ENCODE measurements around the gene L3MBTL3.

L3MBTL3 gene

DNA sequence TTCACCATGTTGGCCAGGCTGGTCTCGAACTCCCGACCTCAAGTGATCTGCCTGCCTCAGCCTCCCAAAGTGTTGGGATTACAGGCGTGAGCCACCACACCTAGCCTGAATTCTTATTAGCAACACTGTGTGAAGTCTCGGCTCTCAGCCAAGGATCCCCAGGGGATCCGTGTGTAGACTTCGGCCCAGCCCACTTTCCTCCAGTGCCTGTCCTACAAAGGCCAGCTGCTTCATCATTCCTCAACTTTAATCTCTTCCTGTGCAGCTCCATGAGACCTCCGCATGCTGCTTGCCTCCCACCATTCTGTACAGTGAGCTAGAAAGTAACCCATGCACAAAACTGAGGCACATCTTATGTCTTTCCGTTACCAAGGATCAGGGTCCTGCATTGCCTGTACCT lies 132.5 kb downstream of the L3MBTL3 start:
- H3K14ac ChIP-seq (ENCODE audit: low read length), result no peak overlapping the region
- no peak overlapping the region for H3K4me2 ChIP-seq (ENCODE audit: insufficient read depth, low read length, poor library complexity, severe bottlenecking)
- H2BK5ac ChIP-seq (ENCODE audit: low read length), result no peak overlapping the region
- H3K4me3 ChIP-seq (ENCODE audit: low read length in 2 of 2), result no peak overlapping the region
- no peak overlapping the region for H2BK15ac ChIP-seq (ENCODE audit: low read length)
- no peak overlapping the region for H2BK12ac ChIP-seq (ENCODE audit: low read length)
- no peaks in the 10 kb centered on the region for H3K27me3 ChIP-seq (ENCODE audit: control insufficient read depth in 3 of 3, insufficient read depth in 3 of 3, low read depth in 1 of 3, low read length in 3 of 3)
- no peaks in the 10 kb centered on the region for H3K36me3 ChIP-seq (replicated peaks in 1 of 2; ENCODE audit: control insufficient read depth in 2 of 2, insufficient read depth in 2 of 2, low read length in 2 of 2)
- no peak overlapping the region for H3K4ac ChIP-seq (ENCODE audit: low read length)
- H4K91ac ChIP-seq (ENCODE audit: low read depth, low read length, poor library complexity), result no peak overlapping the region
- no peak overlapping the region for H2AFZ ChIP-seq (ENCODE audit: low read length)
- no CpG with 5 or more reads among the region's 8 CpGs for WGBS, 2 donors (ENCODE audit: extremely low coverage in 2 of 2, insufficient read length in 2 of 2, insufficient replicate concordance in 1 of 2)
- no peak overlapping the region for H3K9ac ChIP-seq (ENCODE audit: low read depth, low read length, poor library complexity)
- no peak for DNase-seq (ENCODE audit: low spot score)
- no peak overlapping the region for H3K18ac ChIP-seq (ENCODE audit: low read length)
- no peaks in the 10 kb centered on the region for H3K4me1 ChIP-seq (ENCODE audit: control insufficient read depth in 2 of 2, insufficient read depth in 1 of 2, low read depth in 1 of 2, low read length in 2 of 2)
- H2BK120ac ChIP-seq (ENCODE audit: low read depth, low read length), result no peak overlapping the region
- H3K23ac ChIP-seq (ENCODE audit: low read depth, low read length, poor library complexity), result no peak overlapping the region
- no peak overlapping the region for H2AK5ac ChIP-seq (ENCODE audit: low read depth, low read length)
- H3K79me1 ChIP-seq (ENCODE audit: low read depth, low read length), result no peaks in the 10 kb centered on the region
- H4K8ac ChIP-seq (ENCODE audit: low read depth, low read length), result no peak overlapping the region
- H3K27ac ChIP-seq (replicated peaks; ENCODE audit: low read length), result no peak overlapping the region
- H3K9me3 ChIP-seq (replicated peaks in 1 of 2; ENCODE audit: control insufficient read depth in 2 of 2, insufficient read depth in 1 of 2, low read depth in 1 of 2, low read length in 2 of 2), result peaks cover 0 to 1% of the 10 kb centered on the region in 2 donors

- DNase-seq (ENCODE audit: low spot score), result no peak
- Histone ChIP-seq H3K79me1 (ENCODE audit: low read depth, low read length) (no peaks in the 10 kb centered on the region), H3K9me3 (replicated peaks in 1 of 2; ENCODE audit: control insufficient read depth in 2 of 2, insufficient read depth in 1 of 2, low read depth in 1 of 2, low read length in 2 of 2) (peaks cover 0 to 1% of the 10 kb centered on the region in 2 donors), H3K23ac (ENCODE audit: low read depth, low read length, poor library complexity) (no peak overlapping the region), H2AK5ac (ENCODE audit: low read depth, low read length) (no peak overlapping the region), H3K9ac (ENCODE audit: low read depth, low read length, poor library complexity) (no peak overlapping the region), H2BK15ac (ENCODE audit: low read length) (no peak overlapping the region), H4K91ac (ENCODE audit: low read depth, low read length, poor library complexity) (no peak overlapping the region), H3K4me2 (ENCODE audit: insufficient read depth, low read length, poor library complexity, severe bottlenecking) (no peak overlapping the region), H3K4ac (ENCODE audit: low read length) (no peak overlapping the region), H3K27ac (replicated peaks; ENCODE audit: low read length) (no peak overlapping the region), H4K8ac (ENCODE audit: low read depth, low read length) (no peak overlapping the region), H2AFZ (ENCODE audit: low read length) (no peak overlapping the region), H3K4me3 (ENCODE audit: low read length in 2 of 2) (no peak overlapping the region), H3K18ac (ENCODE audit: low read length) (no peak overlapping the region), H3K27me3 (ENCODE audit: control insufficient read depth in 3 of 3, insufficient read depth in 3 of 3, low read depth in 1 of 3, low read length in 3 of 3) (no peaks in the 10 kb centered on the region), H3K4me1 (ENCODE audit: control insufficient read depth in 2 of 2, insufficient read depth in 1 of 2, low read depth in 1 of 2, low read length in 2 of 2) (no peaks in the 10 kb centered on the region), H2BK5ac (ENCODE audit: low read length) (no peak overlapping the region), H3K36me3 (replicated peaks in 1 of 2; ENCODE audit: control insufficient read depth in 2 of 2, insufficient read depth in 2 of 2, low read length in 2 of 2) (no peaks in the 10 kb centered on the region), H2BK120ac (ENCODE audit: low read depth, low read length) (no peak overlapping the region), H2BK12ac (ENCODE audit: low read length) (no peak overlapping the region), H3K14ac (ENCODE audit: low read length) (no peak overlapping the region)
- WGBS, 2 donors (ENCODE audit: extremely low coverage in 2 of 2, insufficient read length in 2 of 2, insufficient replicate concordance in 1 of 2), result no CpG with 5 or more reads among the region's 6 CpGs
These were observed 134.6 kb downstream of the L3MBTL3 start for GRCh38 chr6:130152908-130153510.

GRCh38 chr6:130156908-130157307 lies 138.5 kb downstream of the L3MBTL3 start:
- WGBS, 2 donors (ENCODE audit: extremely low coverage in 2 of 2, insufficient read length in 2 of 2, insufficient replicate concordance in 1 of 2), result no CpG with 5 or more reads among the region's 5 CpGs

DNA sequence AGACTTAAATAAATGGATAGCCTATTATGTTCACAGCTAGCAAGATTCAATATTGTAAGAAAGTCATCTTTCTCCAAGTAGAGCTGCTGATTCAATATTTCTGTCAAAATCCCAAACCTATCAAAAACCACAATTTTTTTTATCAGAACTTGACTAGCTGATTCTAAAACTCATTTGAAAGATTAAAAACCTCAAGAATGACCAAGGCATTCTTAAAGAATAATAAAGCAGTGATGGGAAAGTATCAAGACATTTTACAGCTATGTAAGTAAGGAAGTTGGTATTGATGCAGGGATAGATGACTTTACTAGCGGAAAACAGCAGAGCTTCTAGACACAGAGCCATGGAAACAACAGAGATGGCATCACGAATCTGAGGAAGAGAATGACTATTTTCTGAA lies 139.7 kb downstream of the L3MBTL3 start:
- Histone ChIP-seq H3K36me3 (replicated peaks in 1 of 2; ENCODE audit: control insufficient read depth in 2 of 2, insufficient read depth in 2 of 2, low read length in 2 of 2) (no peaks in the 10 kb centered on the region), H3K4me3 (ENCODE audit: low read length in 2 of 2) (no peak overlapping the region), H3K79me1 (ENCODE audit: low read depth, low read length) (no peaks in the 10 kb centered on the region), H2BK120ac (ENCODE audit: low read depth, low read length) (no peak overlapping the region), H4K8ac (ENCODE audit: low read depth, low read length) (no peak overlapping the region), H2AFZ (ENCODE audit: low read length) (no peak overlapping the region), H3K4ac (ENCODE audit: low read length) (no peak overlapping the region), H2BK15ac (ENCODE audit: low read length) (no peak overlapping the region), H2BK12ac (ENCODE audit: low read length) (no peak overlapping the region), H3K4me2 (ENCODE audit: insufficient read depth, low read length, poor library complexity, severe bottlenecking) (no peak overlapping the region), H3K4me1 (ENCODE audit: control insufficient read depth in 2 of 2, insufficient read depth in 1 of 2, low read depth in 1 of 2, low read length in 2 of 2) (peaks cover 0 to under 1% of the 10 kb centered on the region in 2 donors), H2BK5ac (ENCODE audit: low read length) (no peak overlapping the region), H3K18ac (ENCODE audit: low read length) (no peak overlapping the region), H2AK5ac (ENCODE audit: low read depth, low read length) (no peak overlapping the region), H3K9ac (ENCODE audit: low read depth, low read length, poor library complexity) (no peak overlapping the region), H3K23ac (ENCODE audit: low read depth, low read length, poor library complexity) (no peak overlapping the region), H3K9me3 (replicated peaks in 1 of 2; ENCODE audit: control insufficient read depth in 2 of 2, insufficient read depth in 1 of 2, low read depth in 1 of 2, low read length in 2 of 2) (peaks cover 0 to 9% of the 10 kb centered on the region in 2 donors), H4K91ac (ENCODE audit: low read depth, low read length, poor library complexity) (no peak overlapping the region), H3K14ac (ENCODE audit: low read length) (no peak overlapping the region), H3K27me3 (ENCODE audit: control insufficient read depth in 3 of 3, insufficient read depth in 3 of 3, low read depth in 1 of 3, low read length in 3 of 3) (no peaks in the 10 kb centered on the region), H3K27ac (replicated peaks; ENCODE audit: low read length) (no peak overlapping the region)
- DNase-seq (ENCODE audit: low spot score), result no peak
- no CpG with 5 or more reads among the region's 2 CpGs for WGBS, 2 donors (ENCODE audit: extremely low coverage in 2 of 2, insufficient read length in 2 of 2, insufficient replicate concordance in 1 of 2)

More at GRCh38 chr6:130156908-130157307, 138.5 kb downstream of the L3MBTL3 start:
- Histone ChIP-seq H2BK120ac (ENCODE audit: low read depth, low read length) (no peak overlapping the region), H2BK15ac (ENCODE audit: low read length) (no peak overlapping the region), H2AK5ac (ENCODE audit: low read depth, low read length) (no peak overlapping the region), H2AFZ (ENCODE audit: low read length) (no peak overlapping the region), H3K27me3 (ENCODE audit: control insufficient read depth in 3 of 3, insufficient read depth in 3 of 3, low read depth in 1 of 3, low read length in 3 of 3) (no peaks in the 10 kb centered on the region), H3K4me1 (ENCODE audit: control insufficient read depth in 2 of 2, insufficient read depth in 1 of 2, low read depth in 1 of 2, low read length in 2 of 2) (no peaks in the 10 kb centered on the region), H3K23ac (ENCODE audit: low read depth, low read length, poor library complexity) (no peak overlapping the region), H3K18ac (ENCODE audit: low read length) (no peak overlapping the region), H3K27ac (replicated peaks; ENCODE audit: low read length) (no peak overlapping the region), H4K8ac (ENCODE audit: low read depth, low read length) (no peak overlapping the region), H3K4me3 (ENCODE audit: low read length in 2 of 2) (no peak overlapping the region), H3K79me1 (ENCODE audit: low read depth, low read length) (no peaks in the 10 kb centered on the region), H4K91ac (ENCODE audit: low read depth, low read length, poor library complexity) (no peak overlapping the region), H3K36me3 (replicated peaks in 1 of 2; ENCODE audit: control insufficient read depth in 2 of 2, insufficient read depth in 2 of 2, low read length in 2 of 2) (no peaks in the 10 kb centered on the region), H2BK12ac (ENCODE audit: low read length) (no peak overlapping the region), H3K14ac (ENCODE audit: low read length) (no peak overlapping the region), H2BK5ac (ENCODE audit: low read length) (no peak overlapping the region), H3K4ac (ENCODE audit: low read length) (no peak overlapping the region), H3K9me3 (replicated peaks in 1 of 2; ENCODE audit: control insufficient read depth in 2 of 2, insufficient read depth in 1 of 2, low read depth in 1 of 2, low read length in 2 of 2) (peaks cover 0 to 9% of the 10 kb centered on the region in 2 donors), H3K9ac (ENCODE audit: low read depth, low read length, poor library complexity) (no peak overlapping the region), H3K4me2 (ENCODE audit: insufficient read depth, low read length, poor library complexity, severe bottlenecking) (no peak overlapping the region)
- DNase-seq (ENCODE audit: low spot score), result no peak

Measured in neuronal stem cell (in vitro differentiated cells).